Skeletal muscle satellite cell (primary cell): ENCODE data around the gene XYLT1.

ENCODE experiments used
- H3K27me3 ChIP-seq: 2 replicates; pipeline ENCODE4 v1.7.0; 2013; ENCODE audit warnings: low read length; ENCODE audit not compliant: control insufficient read depth, insufficient read depth
- H3K36me3 ChIP-seq: 2 replicates; pipeline ENCODE4 v1.7.0; 2013; ENCODE audit warnings: mild to moderate bottlenecking, control low read depth, low read length; ENCODE audit not compliant: insufficient read depth
- H3K4me1 ChIP-seq: 2 replicates; pipeline ENCODE4 v1.7.0; 2013; ENCODE audit warnings: low read length; ENCODE audit not compliant: control insufficient read depth, insufficient read depth
- H3K4me2 ChIP-seq: 2 replicates; pipeline ENCODE4 v1.7.0; 2013; ENCODE audit warnings: mild to moderate bottlenecking, low read length
- H3K4me3 ChIP-seq: 2 replicates; pipeline ENCODE4 v1.7.0; 2013; ENCODE audit warnings: low read length
- H3K9ac ChIP-seq: 2 replicates; pipeline ENCODE4 v1.7.0; 2013; ENCODE audit warnings: mild to moderate bottlenecking, low read depth, low read length, moderate library complexity
- H3K9me3 ChIP-seq: replicated peaks from 2 replicates; pipeline ENCODE4 v1.7.0; 2013; ENCODE audit warnings: mild to moderate bottlenecking, control low read depth, low read length

Gene XYLT1

GRCh38 chr16:17454162-17454730, 16.5 kb downstream of the XYLT1 start:
- no peaks in the 10 kb centered on the region for H3K36me3 ChIP-seq
- H3K4me3 ChIP-seq = no peak overlapping the region
- no peak overlapping the region for H3K4me2 ChIP-seq
- H3K9me3 ChIP-seq = no peaks in the 10 kb centered on the region
- no peak overlapping the region for H3K9ac ChIP-seq
- H3K27me3 ChIP-seq = no peaks in the 10 kb centered on the region
- no peaks in the 10 kb centered on the region for H3K4me1 ChIP-seq

GRCh38 chr16:17453364-17454038, 17.3 kb downstream of the XYLT1 start:
- no peak overlapping the region for H3K4me2 ChIP-seq
- H3K27me3 ChIP-seq = no peaks in the 10 kb centered on the region
- H3K9ac ChIP-seq = no peak overlapping the region
- H3K9me3 ChIP-seq = no peaks in the 10 kb centered on the region
- no peak overlapping the region for H3K4me3 ChIP-seq
- no peaks in the 10 kb centered on the region for H3K36me3 ChIP-seq
- H3K4me1 ChIP-seq = no peaks in the 10 kb centered on the region

DNA sequence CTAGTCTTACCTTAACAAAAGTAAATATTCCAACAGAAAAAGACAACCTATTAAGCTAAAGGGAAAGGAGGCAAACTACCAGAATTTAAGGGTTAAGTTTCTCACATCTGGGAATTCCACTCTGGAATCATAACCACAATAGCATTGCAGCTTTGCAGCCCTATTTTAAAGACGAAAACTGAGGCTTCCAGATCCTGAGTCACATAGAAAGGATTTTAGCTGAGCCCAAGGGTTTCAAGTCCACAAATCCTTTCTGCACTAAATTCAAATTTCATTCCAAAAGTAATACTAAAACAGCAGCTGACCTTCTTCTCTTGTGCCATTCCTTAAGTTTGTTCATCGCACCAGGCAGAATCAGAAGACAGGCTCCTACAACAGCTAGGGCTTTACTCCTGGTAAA, 17.8 kb downstream of the XYLT1 start:
- Histone ChIP-seq H3K27me3 (no peaks in the 10 kb centered on the region), H3K4me2 (no peak overlapping the region), H3K9ac (no peak overlapping the region), H3K9me3 (no peaks in the 10 kb centered on the region), H3K36me3 (no peaks in the 10 kb centered on the region), H3K4me1 (no peaks in the 10 kb centered on the region), H3K4me3 (no peak overlapping the region)

- Histone ChIP-seq H3K36me3 (no peaks in the 10 kb centered on the region), H3K4me3 (no peak overlapping the region), H3K4me1 (no peaks in the 10 kb centered on the region), H3K4me2 (no peak overlapping the region), H3K9ac (no peak overlapping the region), H3K9me3 (no peaks in the 10 kb centered on the region), H3K27me3 (no peaks in the 10 kb centered on the region)
These were observed 18.9 kb downstream of the XYLT1 start for GRCh38 chr16:17451843-17452242.

GRCh38 chr16:17450291-17450690, 20.5 kb downstream of the XYLT1 start:
- H3K4me1 ChIP-seq = no peaks in the 10 kb centered on the region
- H3K9ac ChIP-seq = no peak overlapping the region

GRCh38 chr16:17448640-17449638, 21.8 kb downstream of the XYLT1 start:
- H3K9me3 ChIP-seq = no peaks in the 10 kb centered on the region
- H3K36me3 ChIP-seq = peaks cover 3% of the 10 kb centered on the region
- no peak overlapping the region for H3K4me2 ChIP-seq
- no peak overlapping the region for H3K4me3 ChIP-seq
- H3K4me1 ChIP-seq = no peaks in the 10 kb centered on the region
- H3K27me3 ChIP-seq = no peaks in the 10 kb centered on the region
- H3K9ac ChIP-seq = no peak overlapping the region

More at GRCh38 chr16:17450291-17450690, 20.5 kb downstream of the XYLT1 start:
- Histone ChIP-seq H3K9me3 (no peaks in the 10 kb centered on the region), H3K27me3 (no peaks in the 10 kb centered on the region), H3K4me2 (no peak overlapping the region), H3K36me3 (no peaks in the 10 kb centered on the region), H3K4me3 (no peak overlapping the region)

GRCh38 chr16:17447101-17447569, 23.6 kb downstream of the XYLT1 start:
- no peak overlapping the region for H3K4me3 ChIP-seq
- peaks cover 3% of the 10 kb centered on the region for H3K36me3 ChIP-seq
- H3K4me1 ChIP-seq = no peaks in the 10 kb centered on the region

GRCh38 chr16:17446661-17447060, 24.1 kb downstream of the XYLT1 start:
- peaks cover 3% of the 10 kb centered on the region for H3K36me3 ChIP-seq
- no peaks in the 10 kb centered on the region for H3K27me3 ChIP-seq
- no peak overlapping the region for H3K4me2 ChIP-seq
- no peaks in the 10 kb centered on the region for H3K4me1 ChIP-seq
- no peaks in the 10 kb centered on the region for H3K9me3 ChIP-seq
- no peak overlapping the region for H3K9ac ChIP-seq
- no peak overlapping the region for H3K4me3 ChIP-seq

More at GRCh38 chr16:17447101-17447569, 23.6 kb downstream of the XYLT1 start:
- Histone ChIP-seq H3K4me2 (no peak overlapping the region), H3K9me3 (no peaks in the 10 kb centered on the region), H3K9ac (no peak overlapping the region), H3K27me3 (no peaks in the 10 kb centered on the region)

DNA sequence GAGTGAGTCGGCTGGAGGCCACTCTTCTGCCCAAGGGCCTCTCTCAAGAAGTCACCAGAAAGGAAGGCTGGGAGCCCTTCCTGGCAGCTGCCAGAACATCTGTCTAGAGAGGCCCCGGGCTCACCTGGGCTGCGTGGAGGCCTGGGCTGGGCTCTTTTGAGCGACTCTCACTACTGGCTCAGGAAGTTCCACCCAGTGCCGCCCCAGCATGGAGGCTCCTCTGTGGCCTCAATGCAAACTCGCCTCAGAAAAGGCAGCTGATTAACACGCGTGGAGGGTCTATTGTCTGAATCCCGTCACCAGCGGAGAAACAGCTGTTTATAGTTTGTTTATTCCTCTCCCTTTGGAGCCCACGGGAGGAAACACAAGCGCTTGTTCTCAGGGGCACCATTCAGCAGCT, 25.3 kb downstream of the XYLT1 start:
- H3K4me1 ChIP-seq = no peaks in the 10 kb centered on the region
- H3K4me2 ChIP-seq = no peak overlapping the region
- H3K27me3 ChIP-seq = no peaks in the 10 kb centered on the region
- H3K9ac ChIP-seq = no peak overlapping the region
- H3K36me3 ChIP-seq = peaks cover 3% of the 10 kb centered on the region
- H3K4me3 ChIP-seq = no peak overlapping the region
- H3K9me3 ChIP-seq = no peaks in the 10 kb centered on the region

DNA sequence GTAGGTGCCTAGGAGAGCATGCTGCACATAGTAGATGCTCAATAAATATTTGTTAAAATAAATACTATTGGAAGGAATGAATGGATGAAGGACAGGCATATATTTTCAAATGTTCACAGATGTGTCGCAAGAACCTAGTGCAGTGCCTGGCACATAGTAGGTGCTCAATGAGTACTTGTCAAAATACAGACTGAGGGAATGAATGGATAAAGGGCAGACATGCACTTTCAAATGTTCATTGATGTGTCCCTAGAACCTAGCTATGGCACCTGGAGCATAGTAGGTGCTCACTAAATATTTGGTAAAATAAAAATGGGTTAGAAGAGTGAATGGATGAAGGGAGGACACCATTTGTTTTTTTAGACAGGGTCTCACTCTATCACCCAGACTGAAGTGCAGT, 26.1 kb downstream of the XYLT1 start:
- Histone ChIP-seq H3K27me3 (no peaks in the 10 kb centered on the region), H3K36me3 (peaks cover 3% of the 10 kb centered on the region), H3K4me3 (no peak overlapping the region), H3K4me1 (no peaks in the 10 kb centered on the region), H3K9ac (no peak overlapping the region), H3K4me2 (no peak overlapping the region), H3K9me3 (no peaks in the 10 kb centered on the region)

DNA sequence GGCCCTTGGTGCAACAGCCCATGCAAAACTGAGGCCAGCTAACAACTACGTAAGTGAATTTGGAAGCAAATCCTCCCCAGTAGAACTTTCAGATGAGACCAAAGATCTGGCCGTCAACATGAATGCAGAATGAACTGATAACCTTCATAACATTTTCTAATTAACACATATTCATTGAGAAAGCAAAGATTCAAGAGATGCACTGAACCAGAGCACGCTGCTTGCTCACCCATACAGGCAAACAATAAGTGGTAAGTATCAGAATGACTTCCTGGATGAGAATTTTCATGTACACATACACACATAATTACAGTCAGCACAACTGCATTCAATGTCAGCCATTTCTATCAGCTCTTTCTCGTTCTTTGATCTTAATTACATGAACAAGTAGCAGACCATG, 30.6 kb downstream of the XYLT1 start:
- no peak overlapping the region for H3K4me2 ChIP-seq
- no peaks in the 10 kb centered on the region for H3K9me3 ChIP-seq
- H3K36me3 ChIP-seq = peaks cover 3% of the 10 kb centered on the region
- no peak overlapping the region for H3K9ac ChIP-seq
- H3K27me3 ChIP-seq = no peaks in the 10 kb centered on the region
- no peaks in the 10 kb centered on the region for H3K4me1 ChIP-seq
- H3K4me3 ChIP-seq = no peak overlapping the region
